ENCODE measurements around the gene ASTN1. TPM values are rescaled to one million over a fixed set of nuclear protein-coding genes. Genes with fewer than 3 reads are reported as not detected.

Gene ASTN1
- total RNA-seq, 1 experiment from 2014 or later = not detected

DNA sequence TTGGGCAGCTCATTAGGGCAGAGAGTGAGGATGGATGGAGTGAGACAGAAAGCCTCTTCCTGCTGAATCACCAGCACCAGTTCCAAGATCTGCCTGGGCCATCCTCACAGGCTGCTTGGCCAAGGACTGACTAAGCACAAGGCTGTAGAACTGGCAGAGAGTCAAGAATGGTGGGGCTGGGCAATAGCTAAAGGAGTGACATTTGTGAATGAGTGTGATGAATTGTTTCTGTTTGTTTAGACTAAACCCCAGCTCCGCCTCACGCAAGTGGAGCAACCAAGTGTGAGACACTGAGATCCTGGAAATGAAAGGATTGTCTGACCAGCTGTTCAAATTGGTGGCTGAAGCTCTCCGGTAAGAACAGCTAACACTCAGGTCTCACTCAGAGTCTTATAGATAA is 44.8 kb upstream of the ASTN1 start:
- H3K79me2 ChIP-seq (ENCODE audit: low read length) = no peaks in the 10 kb centered on the region
- H3K4me3 ChIP-seq (ENCODE audit: low read length) = no peak overlapping the region
- no peaks in the 10 kb centered on the region for H3K9me3 ChIP-seq (ENCODE audit: low read length)
- H3K4me2 ChIP-seq (ENCODE audit: low read length) = peak overlapping the region; percentile 44
- H2AFZ ChIP-seq (ENCODE audit: low read length) = no peak overlapping the region
- H3F3A ChIP-seq (ENCODE audit: low read length, unreplicated experiment) = no peaks in the 10 kb centered on the region
- BruUV-seq (replicated peaks) = no TSS peak
- H4K20me1 ChIP-seq (ENCODE audit: low read length) = no peaks in the 10 kb centered on the region
- no peaks in the 10 kb centered on the region for H3K36me3 ChIP-seq (ENCODE audit: low read depth, low read length)
- DNase-seq (peak; percentile 98), ATAC-seq (peak; percentile 97)
- H3K9ac ChIP-seq (ENCODE audit: low read length) = peak overlapping the region; percentile 55
- ChIA-PET CTCF (interaction anchor here (0.9 to 1.2 kb wide), 3 partner anchors 27 to 48 kb away, joined by 3 to 9 read pairs (median 4); no protein-coding TSS in a partner anchor), POLR2A (ENCODE audit: unreplicated experiment) (interaction anchor here (0.5 to 0.6 kb wide), 2 partner anchors 27 to 119 kb away, joined by 5 to 6 read pairs; no protein-coding TSS in a partner anchor)
- TF ChIP-seq CTCF (conservative IDR thresholded peaks at IDR 0.05; ENCODE audit: low read depth, low read length) = no peak
- TF ChIP-seq EZH2 (IDR thresholded peaks at IDR 0.05; ENCODE audit: low read length, unreplicated experiment) = no peak
- no peak for TF ChIP-seq EZH2phosphoT487 (IDR thresholded peaks at IDR 0.05; ENCODE audit: borderline replicate concordance, low read length)
- peaks cover 23% of the 10 kb centered on the region for H3K4me1 ChIP-seq (ENCODE audit: insufficient read depth, low read length)
- H3K27ac ChIP-seq (ENCODE audit: low read length) = peak overlapping the region; percentile 95
- H3K9me2 ChIP-seq (replicated peaks; ENCODE audit: low read length) = no peaks in the 10 kb centered on the region
- no peaks in the 10 kb centered on the region for H3K27me3 ChIP-seq (ENCODE audit: low read length)
- intact Hi-C loops (cut with micrococcal nuclease) = loop anchor here (2.0 kb wide), 1 partner anchor 47 kb away; no protein-coding TSS in a partner anchor

GRCh38 chr1:177208920-177209319 is 44.4 kb upstream of the ASTN1 start:
- CTCF ChIA-PET = interaction anchor here (0.9 to 1.2 kb wide), 3 partner anchors 27 to 48 kb away, joined by 3 to 9 read pairs (median 4); no protein-coding TSS in a partner anchor
- Histone ChIP-seq H3K9me3 (ENCODE audit: low read length) (no peaks in the 10 kb centered on the region), H3K9ac (ENCODE audit: low read length) (peak overlapping the region; percentile 73), H4K20me1 (ENCODE audit: low read length) (no peaks in the 10 kb centered on the region), H3K79me2 (ENCODE audit: low read length) (no peaks in the 10 kb centered on the region), H3K4me2 (ENCODE audit: low read length) (peak overlapping the region; percentile 38; the same call in 1 of the 2 replicates), H3K4me3 (ENCODE audit: low read length) (no peak overlapping the region), H2AFZ (ENCODE audit: low read length) (no peak overlapping the region), H3K27ac (ENCODE audit: low read length) (peak overlapping the region; percentile 95), H3K4me1 (ENCODE audit: insufficient read depth, low read length) (peaks cover 23% of the 10 kb centered on the region), H3K27me3 (ENCODE audit: low read length) (no peaks in the 10 kb centered on the region), H3K9me2 (replicated peaks; ENCODE audit: low read length) (no peaks in the 10 kb centered on the region), H3K36me3 (ENCODE audit: low read depth, low read length) (no peaks in the 10 kb centered on the region), H3F3A (ENCODE audit: low read length, unreplicated experiment) (no peaks in the 10 kb centered on the region)
- POLR2A ChIA-PET (ENCODE audit: unreplicated experiment) = interaction anchor here (0.6 kb wide), 1 partner anchor 119 kb away, joined by 6 read pairs; no protein-coding TSS in a partner anchor
- ATAC-seq (no peak), DNase-seq (no peak)
- intact Hi-C loops (cut with micrococcal nuclease) = loop anchor here (2.0 kb wide), 1 partner anchor 48 kb away; no protein-coding TSS in a partner anchor
- TF ChIP-seq EZH2 (IDR thresholded peaks at IDR 0.05; ENCODE audit: low read length, unreplicated experiment) (no peak), EZH2phosphoT487 (IDR thresholded peaks at IDR 0.05; ENCODE audit: borderline replicate concordance, low read length) (no peak), CTCF (conservative IDR thresholded peaks at IDR 0.05; ENCODE audit: low read depth, low read length) (no peak)
- no TSS peak for BruUV-seq (replicated peaks)

GRCh38 chr1:177206831-177207355 is 42.4 kb upstream of the ASTN1 start:
- intact Hi-C loops (cut with micrococcal nuclease) = no loop called here
- DNase-seq (no peak), ATAC-seq (no peak)
- Histone ChIP-seq H3K27ac (ENCODE audit: low read length) (no peak overlapping the region), H3K27me3 (ENCODE audit: low read length) (no peaks in the 10 kb centered on the region), H3K4me2 (ENCODE audit: low read length) (no peak overlapping the region), H3K79me2 (ENCODE audit: low read length) (no peaks in the 10 kb centered on the region), H3F3A (ENCODE audit: low read length, unreplicated experiment) (no peaks in the 10 kb centered on the region), H3K4me3 (ENCODE audit: low read length) (no peak overlapping the region), H3K9ac (ENCODE audit: low read length) (no peak overlapping the region), H2AFZ (ENCODE audit: low read length) (no peak overlapping the region), H4K20me1 (ENCODE audit: low read length) (no peaks in the 10 kb centered on the region), H3K9me3 (ENCODE audit: low read length) (no peaks in the 10 kb centered on the region), H3K36me3 (ENCODE audit: low read depth, low read length) (no peaks in the 10 kb centered on the region), H3K4me1 (ENCODE audit: insufficient read depth, low read length) (peaks cover 23% of the 10 kb centered on the region), H3K9me2 (replicated peaks; ENCODE audit: low read length) (no peaks in the 10 kb centered on the region)
- no TSS peak for BruUV-seq (replicated peaks)
- CTCF ChIA-PET = no interaction called here
- TF ChIP-seq CTCF (conservative IDR thresholded peaks at IDR 0.05; ENCODE audit: low read depth, low read length) (no peak), EZH2phosphoT487 (IDR thresholded peaks at IDR 0.05; ENCODE audit: borderline replicate concordance, low read length) (no peak), EZH2 (IDR thresholded peaks at IDR 0.05; ENCODE audit: low read length, unreplicated experiment) (no peak)
- POLR2A ChIA-PET (ENCODE audit: unreplicated experiment) = no interaction called here
